Left colon (tissue), 2 donors: ENCODE data around the gene DNAJC6. TPM values are rescaled to one million over a fixed set of nuclear protein-coding genes. Genes with fewer than 3 reads are reported as not detected.

Experiments used
- ATAC-seq: fragments of 200-7000 bp; cut with Tn5 transposase; one replicate; pipeline ENCODE4 v1.9.1; 2020; ENCODE audit warnings: mild to moderate bottlenecking, moderate library complexity
- DNase-seq, 2 donors: peaks; one replicate each; pipeline ENCODE4 v3.0.0-alpha.2; 2020
- intact Hi-C, 2 donors: fragments of 100-400 bp; cut with DNase I in 1 of 2; cut with micrococcal nuclease in 1 of 2; formaldehyde crosslinking; loops; one replicate each; pipeline versions ENCODE4 v1.11.2 to v1.14.0; 2022; cut with DNase I, micrococcal nuclease
- total RNA-seq, 2 donors: library from RNA; stranded (reverse); fragmentation: NEBNext Ultra II Directional; extraction: Animal tissue kit (Norgen Biotek cat#: 25700); gene quantifications; one replicate each; pipeline ENCODE4 v1.2.1, GENCODE V29; 2021
- donor health status: DM: no; HTN: no; CAD: no.
- donor health status: DM: yes; HTN: yes; CAD: no.

The DNAJC6 gene
- total RNA-seq, 2 donors from 2014 or later: 2.7 to 3.1 TPM

- no peak for DNase-seq
- ATAC-seq: no peak
- intact Hi-C loops: no loop called here
Measured at GRCh38 chr1:65420590-65421350, 111.4 kb downstream of the DNAJC6 start, which contains the start of the genes LEPR and LEPROT. LEPR (plus strand) TSS chr1:65420668; CDS start chr1:65565566, 144,898 bp downstream. LEPROT (plus strand) TSS chr1:65420668; CDS start chr1:65420725, 57 bp downstream.

GRCh38 chr1:65421351-65422025 lies 112.1 kb downstream of the DNAJC6 start:
- no peak for ATAC-seq
- intact Hi-C loops: no loop called here
- no peak for DNase-seq

- no peak for DNase-seq
- intact Hi-C loops: no loop called here
- no peak for ATAC-seq
Measured at GRCh38 chr1:65422241-65423203, 113.2 kb downstream of the DNAJC6 start.

- no peak for ATAC-seq
- intact Hi-C loops: no loop called here
- DNase-seq: no peak
Measured at GRCh38 chr1:65423884-65424572, 114.7 kb downstream of the DNAJC6 start.

GRCh38 chr1:65424573-65424889 lies 115.2 kb downstream of the DNAJC6 start:
- intact Hi-C loops: no loop called here
- ATAC-seq: no peak
- DNase-seq: no peak

GRCh38 chr1:65425006-65425405 lies 115.7 kb downstream of the DNAJC6 start:
- DNase-seq: no peak
- intact Hi-C loops: no loop called here
- ATAC-seq: no peak

- intact Hi-C loops: no loop called here
- ATAC-seq (no peak), DNase-seq (no peak)
Measured at GRCh38 chr1:65425697-65426096, 116.4 kb downstream of the DNAJC6 start.

- intact Hi-C loops: no loop called here
- ATAC-seq (no peak), DNase-seq (no peak)
Measured at GRCh38 chr1:65429078-65429477, 119.7 kb downstream of the DNAJC6 start.

GRCh38 chr1:65429806-65430205 lies 120.5 kb downstream of the DNAJC6 start:
- intact Hi-C loops: no loop called here
- no peak for ATAC-seq
- DNase-seq: no peak

- intact Hi-C loops: no loop called here
- DNase-seq (no peak), ATAC-seq (no peak)
Measured at GRCh38 chr1:65431111-65431705, 121.9 kb downstream of the DNAJC6 start.

- no peak for DNase-seq
- intact Hi-C loops: no loop called here
- ATAC-seq: no peak
Measured at GRCh38 chr1:65432918-65433317, 123.6 kb downstream of the DNAJC6 start.

- intact Hi-C loops: no loop called here
Measured at GRCh38 chr1:65434255-65434654, 124.9 kb downstream of the DNAJC6 start.

GRCh38 chr1:65434760-65435159 lies 125.4 kb downstream of the DNAJC6 start:
- DNase-seq (no peak), ATAC-seq (no peak)
- intact Hi-C loops: no loop called here

More at GRCh38 chr1:65434255-65434654, 124.9 kb downstream of the DNAJC6 start:
- no peak for ATAC-seq
- no peak for DNase-seq

GRCh38 chr1:65435987-65436386 lies 126.6 kb downstream of the DNAJC6 start:
- intact Hi-C loops: no loop called here
- ATAC-seq (no peak), DNase-seq (no peak)

- no peak for DNase-seq
- intact Hi-C loops: no loop called here
- no peak for ATAC-seq
Measured at GRCh38 chr1:65437616-65438015, 128.3 kb downstream of the DNAJC6 start.

GRCh38 chr1:65440322-65440900 lies 131.1 kb downstream of the DNAJC6 start:
- intact Hi-C loops: no loop called here
- no peak for DNase-seq
- no peak for ATAC-seq

GRCh38 chr1:65440915-65441314 lies 131.6 kb downstream of the DNAJC6 start:
- ATAC-seq (no peak), DNase-seq (no peak)
- intact Hi-C loops: no loop called here

GRCh38 chr1:65441464-65441863 lies 132.1 kb downstream of the DNAJC6 start:
- intact Hi-C loops: no loop called here
- no peak for ATAC-seq
- DNase-seq: no peak
